Peyer's patch (tissue), 4 donors: Measurements from ENCODE around the gene MSX2. TPM values are rescaled to one million over a fixed set of nuclear protein-coding genes. Genes with fewer than 3 reads are reported as not detected.

Source experiments
- DNase-seq, 3 donors: peaks; one replicate each; pipeline ENCODE4 v3.0.0-alpha.2; 2017 to 2019
- H3K27ac ChIP-seq, 4 donors: fragments of 200-600 bp; sonication (generic); one replicate each; pipeline ENCODE4 v1.5.1; 2016 to 2019
- H3K27me3 ChIP-seq, 2 donors: fragments of 200-600 bp; sonication (generic); one replicate each; pipeline ENCODE4 v1.5.1; 2019
- H3K36me3 ChIP-seq, 3 donors: fragments of 200-600 bp; sonication (generic); one replicate each; pipeline ENCODE4 v1.5.1; 2016 to 2019
- H3K4me1 ChIP-seq, 4 donors: fragments of 200-600 bp; sonication (generic); one replicate each; pipeline ENCODE4 v1.5.1; 2016 to 2019
- H3K4me3 ChIP-seq, 4 donors: fragments of 200-600 bp; sonication (generic); 1 replicate in 3 of 4; 2 replicates in 1 of 4; pipeline ENCODE4 v1.5.1; 2016 to 2019; ENCODE audit warnings: mild to moderate bottlenecking in 1 of 4
- H3K9me3 ChIP-seq, 4 donors: fragments of 200-600 bp; sonication (generic); one replicate each; pipeline ENCODE4 v1.5.1; 2016 to 2019; ENCODE audit warnings: mild to moderate bottlenecking in 1 of 4
- POLR2A ChIP-seq, 2 donors: fragments of 450-650 bp; IDR thresholded peaks; one replicate each; pipeline ENCODE4 v1.5.1; 2017; ENCODE audit warnings: antibody characterized with exemption in 2 of 2, mild to moderate bottlenecking in 2 of 2, moderate library complexity in 2 of 2
- total RNA-seq, 4 donors: library from RNA; depleted of rRNA; stranded (reverse); fragments of >200 nt; gene quantifications; one replicate each; pipeline ENCODE4 v1.1.0, GENCODE V29; 2016
- TF ChIP-seq, protein P1 (sequence below), 6 experiments: fragments of 450-650 bp in 4 of 6; fragments of 200-600 bp in 2 of 6; sonication (generic) in 1 of 6; IDR thresholded peaks; one replicate each; pipeline ENCODE4 v1.5.1; 2017 to 2019; ENCODE audit warnings: antibody characterized with exemption in 6 of 6, mild to moderate bottlenecking in 3 of 6, moderate library complexity in 1 of 6

MSX2 gene
- total RNA-seq, 4 donors from 2014 or later = 1.6 to 2.7 (median 2.1) TPM; not detected in 1

DNA sequence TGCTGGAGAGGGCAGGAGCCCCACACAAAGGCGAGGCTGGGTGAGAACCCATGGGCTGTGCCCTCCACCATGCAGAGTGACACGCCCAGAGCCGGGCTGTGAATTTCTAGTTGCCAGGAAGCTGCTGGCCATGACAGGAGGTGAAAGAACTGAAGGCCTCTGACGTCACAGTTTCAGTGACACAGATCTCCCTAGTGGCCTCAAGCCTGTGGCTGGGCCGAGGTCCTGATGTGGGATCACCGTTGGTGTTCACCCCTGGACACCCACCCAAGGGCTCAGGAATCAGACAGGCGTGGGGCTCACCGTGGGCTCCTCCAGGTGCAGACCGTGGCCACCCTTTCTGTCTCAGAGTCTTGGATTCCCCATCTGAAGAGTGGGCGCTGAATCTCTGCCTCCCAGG lies 39.9 kb downstream of the MSX2 start:
- TF ChIP-seq, protein P1, sequence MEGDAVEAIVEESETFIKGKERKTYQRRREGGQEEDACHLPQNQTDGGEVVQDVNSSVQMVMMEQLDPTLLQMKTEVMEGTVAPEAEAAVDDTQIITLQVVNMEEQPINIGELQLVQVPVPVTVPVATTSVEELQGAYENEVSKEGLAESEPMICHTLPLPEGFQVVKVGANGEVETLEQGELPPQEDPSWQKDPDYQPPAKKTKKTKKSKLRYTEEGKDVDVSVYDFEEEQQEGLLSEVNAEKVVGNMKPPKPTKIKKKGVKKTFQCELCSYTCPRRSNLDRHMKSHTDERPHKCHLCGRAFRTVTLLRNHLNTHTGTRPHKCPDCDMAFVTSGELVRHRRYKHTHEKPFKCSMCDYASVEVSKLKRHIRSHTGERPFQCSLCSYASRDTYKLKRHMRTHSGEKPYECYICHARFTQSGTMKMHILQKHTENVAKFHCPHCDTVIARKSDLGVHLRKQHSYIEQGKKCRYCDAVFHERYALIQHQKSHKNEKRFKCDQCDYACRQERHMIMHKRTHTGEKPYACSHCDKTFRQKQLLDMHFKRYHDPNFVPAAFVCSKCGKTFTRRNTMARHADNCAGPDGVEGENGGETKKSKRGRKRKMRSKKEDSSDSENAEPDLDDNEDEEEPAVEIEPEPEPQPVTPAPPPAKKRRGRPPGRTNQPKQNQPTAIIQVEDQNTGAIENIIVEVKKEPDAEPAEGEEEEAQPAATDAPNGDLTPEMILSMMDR (IDR thresholded peaks at IDR 0.05) = no peak
- no peak for TF ChIP-seq POLR2A (IDR thresholded peaks at IDR 0.05)
- Histone ChIP-seq H3K36me3 (no peaks in the 10 kb centered on the region), H3K9me3 (no peaks in the 10 kb centered on the region), H3K4me3 (no peak overlapping the region), H3K27me3 (no peaks in the 10 kb centered on the region), H3K4me1 (no peaks in the 10 kb centered on the region), H3K27ac (no peak overlapping the region)
- DNase-seq = no peak

DNA sequence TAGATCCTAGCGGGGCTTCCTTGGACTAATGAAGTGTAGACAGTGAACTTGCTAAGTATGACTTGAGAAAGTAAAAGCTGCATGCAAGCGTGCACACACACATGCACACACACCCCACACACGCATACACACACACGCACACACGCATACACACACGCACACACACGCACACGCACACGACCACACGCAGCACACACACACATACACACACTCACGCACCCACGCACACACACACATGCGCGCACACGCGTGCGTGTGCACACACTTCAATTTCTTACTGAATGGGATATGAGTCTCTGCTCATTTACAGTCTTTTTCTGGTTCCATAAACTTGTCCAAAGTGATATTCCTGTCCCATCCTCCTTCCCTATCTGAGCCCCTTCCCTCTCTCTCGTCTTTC lies 41.2 kb downstream of the MSX2 start:
- no peak for DNase-seq
- TF ChIP-seq, protein P1 (IDR thresholded peaks at IDR 0.05) = no peak
- no peak for TF ChIP-seq POLR2A (IDR thresholded peaks at IDR 0.05)
- no peaks in the 10 kb centered on the region for H3K4me1 ChIP-seq

DNA sequence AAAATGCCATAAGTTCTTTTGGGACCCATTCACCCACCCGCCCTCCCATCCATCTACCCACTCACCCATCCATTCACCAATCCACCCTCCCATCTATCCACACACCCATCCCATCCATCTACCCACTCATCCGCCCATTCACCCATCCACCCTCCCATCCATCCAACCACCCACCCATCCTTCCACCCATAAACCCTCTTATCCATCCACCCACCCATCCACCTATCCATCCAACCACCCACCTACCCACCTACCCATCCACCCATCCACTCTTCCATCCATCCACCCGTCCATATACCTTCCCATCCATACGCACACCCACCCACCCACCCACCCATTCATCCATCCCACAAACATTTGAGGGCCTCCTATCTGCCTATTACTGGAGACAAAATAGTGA lies 43.3 kb downstream of the MSX2 start:
- no peak overlapping the region for H3K4me3 ChIP-seq
- H3K4me1 ChIP-seq = no peaks in the 10 kb centered on the region
- no peak for DNase-seq
- no peaks in the 10 kb centered on the region for H3K9me3 ChIP-seq
- TF ChIP-seq, protein P1 (IDR thresholded peaks at IDR 0.05) = no peak
- no peak for TF ChIP-seq POLR2A (IDR thresholded peaks at IDR 0.05)
- H3K36me3 ChIP-seq = no peaks in the 10 kb centered on the region
- H3K27ac ChIP-seq = no peak overlapping the region
- H3K27me3 ChIP-seq = no peaks in the 10 kb centered on the region

More for the DNA sequence above, 41.2 kb downstream of the MSX2 start:
- Histone ChIP-seq H3K9me3 (no peaks in the 10 kb centered on the region), H3K27ac (no peak overlapping the region), H3K4me3 (no peak overlapping the region), H3K36me3 (no peaks in the 10 kb centered on the region), H3K27me3 (no peaks in the 10 kb centered on the region)

DNA sequence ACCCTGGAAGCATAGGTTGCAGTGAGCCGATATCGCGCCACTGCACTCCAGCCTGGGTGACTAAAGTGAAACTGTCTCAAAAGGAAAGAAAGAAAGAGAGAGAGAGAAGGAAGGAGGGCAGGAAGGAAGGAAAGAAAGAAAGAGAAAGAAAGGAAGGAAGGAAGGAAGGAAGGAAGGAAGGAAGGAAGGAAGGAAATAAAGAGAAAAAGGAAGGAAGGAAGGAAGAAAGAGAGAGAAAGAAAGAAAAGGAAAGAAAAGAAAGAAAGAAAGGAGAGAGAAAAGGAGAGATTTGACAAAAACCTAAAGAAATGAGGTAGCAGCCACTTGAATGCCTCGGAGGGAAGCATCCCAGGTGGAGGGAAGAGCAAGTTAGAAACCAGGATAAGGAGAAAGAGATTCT lies 44.6 kb downstream of the MSX2 start:
- no peak for TF ChIP-seq POLR2A (IDR thresholded peaks at IDR 0.05)
- TF ChIP-seq, protein P1 (IDR thresholded peaks at IDR 0.05) = no peak
- H3K36me3 ChIP-seq = no peaks in the 10 kb centered on the region
- no peaks in the 10 kb centered on the region for H3K27me3 ChIP-seq
- no peak for DNase-seq
- no peaks in the 10 kb centered on the region for H3K9me3 ChIP-seq
- H3K27ac ChIP-seq = no peak overlapping the region
- H3K4me1 ChIP-seq = no peaks in the 10 kb centered on the region
- H3K4me3 ChIP-seq = no peak overlapping the region

DNA sequence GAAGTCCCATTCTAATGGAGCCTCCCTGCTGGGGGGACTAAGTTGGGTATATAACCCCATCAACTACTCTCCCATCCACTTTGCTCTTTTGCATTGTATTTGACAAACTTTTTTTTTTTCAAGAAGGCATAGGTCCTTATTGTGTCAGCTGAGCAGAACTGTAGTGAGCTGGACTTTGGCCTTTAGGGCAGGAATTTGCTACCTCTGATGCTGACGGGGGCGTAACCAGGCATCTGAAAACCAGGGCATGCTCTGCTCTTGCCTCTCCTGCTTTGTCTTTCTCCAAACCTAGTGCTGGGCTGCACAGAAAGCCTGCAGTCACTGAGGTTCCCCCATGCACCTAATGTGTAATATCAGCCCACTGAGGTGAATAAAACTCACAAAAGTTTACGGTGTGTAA lies 49.0 kb downstream of the MSX2 start:
- DNase-seq = no peak
- H3K4me1 ChIP-seq = no peaks in the 10 kb centered on the region
- H3K9me3 ChIP-seq = no peaks in the 10 kb centered on the region
- H3K4me3 ChIP-seq = no peak overlapping the region
- no peak overlapping the region for H3K27ac ChIP-seq
- H3K36me3 ChIP-seq = no peaks in the 10 kb centered on the region
- TF ChIP-seq, protein P1 (IDR thresholded peaks at IDR 0.05) = no peak
- TF ChIP-seq POLR2A (IDR thresholded peaks at IDR 0.05) = no peak
- no peaks in the 10 kb centered on the region for H3K27me3 ChIP-seq

DNA sequence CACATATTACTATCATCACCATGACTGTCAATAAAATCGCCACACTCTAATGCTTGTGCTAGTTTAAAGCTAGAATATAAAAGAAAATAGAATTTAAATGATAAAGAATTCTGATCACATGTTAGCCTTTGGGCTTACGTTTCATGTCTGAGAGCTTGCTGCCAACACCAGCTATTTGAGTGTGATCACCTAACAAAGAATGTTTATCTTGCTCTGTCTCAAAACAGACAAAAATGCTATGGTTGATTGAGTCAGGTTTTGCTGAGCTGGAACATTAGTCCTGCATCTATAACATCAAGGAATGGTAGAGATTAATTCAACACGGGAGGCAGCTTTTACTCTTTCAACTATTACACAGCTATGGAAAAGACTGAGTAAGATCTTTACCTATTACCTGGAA lies 50.7 kb downstream of the MSX2 start:
- DNase-seq = no peak
- no peak overlapping the region for H3K27ac ChIP-seq
- H3K4me1 ChIP-seq = no peaks in the 10 kb centered on the region
- no peak overlapping the region for H3K4me3 ChIP-seq
- TF ChIP-seq POLR2A (IDR thresholded peaks at IDR 0.05) = no peak
- TF ChIP-seq, protein P1 (IDR thresholded peaks at IDR 0.05) = no peak
- no peaks in the 10 kb centered on the region for H3K9me3 ChIP-seq
- no peaks in the 10 kb centered on the region for H3K36me3 ChIP-seq
- no peaks in the 10 kb centered on the region for H3K27me3 ChIP-seq
